ENCODE data around the gene NHS. TPM values are rescaled to one million over a fixed set of nuclear protein-coding genes. Genes with fewer than 3 reads are reported as not detected.

Gene NHS
- total RNA-seq, 3 donors from 2014 or later = 8.5 to 11.2 (median 8.8) TPM

DNA sequence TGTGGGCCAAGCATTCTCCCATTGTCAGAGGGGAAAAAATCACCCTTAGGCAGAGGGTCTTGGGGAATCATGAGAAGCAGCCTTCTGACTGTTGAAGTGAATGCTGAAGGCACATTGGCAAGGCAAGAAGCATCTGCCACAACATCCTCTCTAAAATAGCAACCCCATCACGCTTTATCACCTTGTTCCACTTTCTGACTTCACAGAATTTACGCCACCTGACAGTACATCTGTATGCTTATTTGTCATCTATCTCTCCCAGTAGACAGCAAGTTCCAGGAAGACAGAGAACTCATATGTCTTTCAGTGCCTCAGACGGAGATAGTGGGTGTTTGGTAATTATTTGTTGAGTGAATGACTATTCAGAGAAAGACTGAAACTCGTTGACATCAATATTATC is 293.9 kb downstream of the NHS start:
- DNase-seq (ENCODE audit: low spot score in 2 of 2) = no peak
- no peak overlapping the region for H3K27ac ChIP-seq
- no peaks in the 10 kb centered on the region for H3K36me3 ChIP-seq
- H3K27me3 ChIP-seq = peaks cover 0 to 56% of the 10 kb centered on the region in 2 donors
- TF ChIP-seq POLR2A (IDR thresholded peaks at IDR 0.05) (no peak), POLR2AphosphoS5 (IDR thresholded peaks at IDR 0.05) (no peak)
- TF ChIP-seq, protein P1, sequence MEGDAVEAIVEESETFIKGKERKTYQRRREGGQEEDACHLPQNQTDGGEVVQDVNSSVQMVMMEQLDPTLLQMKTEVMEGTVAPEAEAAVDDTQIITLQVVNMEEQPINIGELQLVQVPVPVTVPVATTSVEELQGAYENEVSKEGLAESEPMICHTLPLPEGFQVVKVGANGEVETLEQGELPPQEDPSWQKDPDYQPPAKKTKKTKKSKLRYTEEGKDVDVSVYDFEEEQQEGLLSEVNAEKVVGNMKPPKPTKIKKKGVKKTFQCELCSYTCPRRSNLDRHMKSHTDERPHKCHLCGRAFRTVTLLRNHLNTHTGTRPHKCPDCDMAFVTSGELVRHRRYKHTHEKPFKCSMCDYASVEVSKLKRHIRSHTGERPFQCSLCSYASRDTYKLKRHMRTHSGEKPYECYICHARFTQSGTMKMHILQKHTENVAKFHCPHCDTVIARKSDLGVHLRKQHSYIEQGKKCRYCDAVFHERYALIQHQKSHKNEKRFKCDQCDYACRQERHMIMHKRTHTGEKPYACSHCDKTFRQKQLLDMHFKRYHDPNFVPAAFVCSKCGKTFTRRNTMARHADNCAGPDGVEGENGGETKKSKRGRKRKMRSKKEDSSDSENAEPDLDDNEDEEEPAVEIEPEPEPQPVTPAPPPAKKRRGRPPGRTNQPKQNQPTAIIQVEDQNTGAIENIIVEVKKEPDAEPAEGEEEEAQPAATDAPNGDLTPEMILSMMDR (IDR thresholded peaks at IDR 0.05) = no peak
- no peaks in the 10 kb centered on the region for H3K9me3 ChIP-seq
- intact Hi-C loops (cut with DNase I; ENCODE audit: low total_unique reads) = no loop called here
- no peak overlapping the region for H3K4me3 ChIP-seq
- no peaks in the 10 kb centered on the region for H3K4me1 ChIP-seq

DNA sequence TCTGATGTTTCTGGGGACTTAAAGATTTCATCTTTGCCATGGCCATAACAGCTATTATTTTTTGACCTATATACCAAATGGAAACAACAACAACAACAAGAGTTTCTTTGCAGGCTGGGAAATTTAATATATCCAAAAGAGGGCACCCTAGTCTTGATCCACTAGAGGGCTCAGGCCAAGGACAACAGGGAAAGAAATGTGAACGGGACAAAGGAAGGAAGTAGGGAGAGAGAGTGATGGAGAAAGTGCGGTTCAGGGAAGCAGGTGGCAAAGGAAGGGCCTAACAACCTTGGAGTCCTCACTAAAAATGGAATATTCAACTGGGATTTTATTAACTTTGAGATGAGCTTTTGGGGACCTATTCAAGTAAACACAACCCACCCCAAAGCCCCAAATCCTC is 294.5 kb downstream of the NHS start:
- Histone ChIP-seq H3K27ac (no peak overlapping the region), H3K36me3 (no peaks in the 10 kb centered on the region), H3K27me3 (peaks cover 0 to 61% of the 10 kb centered on the region in 2 donors), H3K9me3 (no peaks in the 10 kb centered on the region), H3K4me1 (no peaks in the 10 kb centered on the region), H3K4me3 (no peak overlapping the region)
- intact Hi-C loops (cut with DNase I; ENCODE audit: low total_unique reads) = no loop called here
- TF ChIP-seq POLR2A (IDR thresholded peaks at IDR 0.05) = no peak
- TF ChIP-seq POLR2AphosphoS5 (IDR thresholded peaks at IDR 0.05) = no peak
- TF ChIP-seq, protein P1 (IDR thresholded peaks at IDR 0.05) = no peak
- DNase-seq (ENCODE audit: low spot score in 2 of 2) = no peak

- Histone ChIP-seq H3K27me3 (peaks cover 0 to 61% of the 10 kb centered on the region in 2 donors), H3K4me1 (no peaks in the 10 kb centered on the region), H3K27ac (no peak overlapping the region), H3K4me3 (no peak overlapping the region), H3K36me3 (no peaks in the 10 kb centered on the region), H3K9me3 (no peaks in the 10 kb centered on the region)
- intact Hi-C loops (cut with DNase I; ENCODE audit: low total_unique reads) = no loop called here
- DNase-seq (ENCODE audit: low spot score in 2 of 2) = no peak
- TF ChIP-seq, protein P1 (IDR thresholded peaks at IDR 0.05) = no peak
- no peak for TF ChIP-seq POLR2A (IDR thresholded peaks at IDR 0.05)
Observed at GRCh38 chrX:17669891-17670290, 294.9 kb downstream of the NHS start.

- Histone ChIP-seq H3K27me3 (peaks cover 0 to 60% of the 10 kb centered on the region in 2 donors), H3K36me3 (no peaks in the 10 kb centered on the region), H3K4me3 (no peak overlapping the region), H3K9me3 (no peaks in the 10 kb centered on the region), H3K4me1 (no peaks in the 10 kb centered on the region), H3K27ac (no peak overlapping the region)
- TF ChIP-seq, protein P1 (IDR thresholded peaks at IDR 0.05) = no peak
- TF ChIP-seq POLR2A (IDR thresholded peaks at IDR 0.05) (no peak), POLR2AphosphoS5 (IDR thresholded peaks at IDR 0.05) (no peak)
- DNase-seq (ENCODE audit: low spot score in 2 of 2) = no peak
- intact Hi-C loops (cut with DNase I; ENCODE audit: low total_unique reads) = no loop called here
Observed at GRCh38 chrX:17670874-17671273, 295.9 kb downstream of the NHS start.

- no peak for TF ChIP-seq POLR2AphosphoS5 (IDR thresholded peaks at IDR 0.05)
- TF ChIP-seq POLR2A (IDR thresholded peaks at IDR 0.05) = no peak
- TF ChIP-seq, protein P1 (IDR thresholded peaks at IDR 0.05) = no peak
- H3K4me3 ChIP-seq = no peak overlapping the region
- H3K27ac ChIP-seq = no peak overlapping the region
- DNase-seq (ENCODE audit: low spot score in 2 of 2) = no peak
- intact Hi-C loops (cut with DNase I; ENCODE audit: low total_unique reads) = no loop called here
- peaks cover 0 to 45% of the 10 kb centered on the region in 2 donors for H3K27me3 ChIP-seq
- no peaks in the 10 kb centered on the region for H3K4me1 ChIP-seq
- no peaks in the 10 kb centered on the region for H3K9me3 ChIP-seq
- no peaks in the 10 kb centered on the region for H3K36me3 ChIP-seq
Observed at GRCh38 chrX:17674601-17675000, 299.6 kb downstream of the NHS start.
